ENCODE measurements around the gene DCTN3.
A peak's percentile ranks its signal among the peaks of the same experiment; 100 is the strongest.

- TF ChIP-seq CTCF (IDR thresholded peaks at IDR 0.05), result peak; percentile 62 to 91 (median 78)
- TF ChIP-seq POLR2A (IDR thresholded peaks at IDR 0.05), result no peak
Measured at GRCh38 chr9:34664281-34665066, 44.2 kb upstream of the DCTN3 start.
